Gastrocnemius medialis (tissue), 4 donors: ENCODE data around the gene B9D2.

Experiments used
- POLR2A ChIP-seq, 2 donors: fragments of 450-650 bp; IDR thresholded peaks; one replicate each; pipeline ENCODE4 v1.6.1; 2017; ENCODE audit warnings: antibody characterized with exemption in 2 of 2, mild to moderate bottlenecking in 2 of 2, moderate library complexity in 2 of 2
- TF ChIP-seq, protein P1 (sequence below), 5 experiments: fragments of 450-650 bp in 3 of 5; fragments of 200-600 bp in 2 of 5; sonication (generic) in 2 of 5; IDR thresholded peaks in 4 of 5; conservative IDR thresholded peaks in 1 of 5; 1 replicate in 4 of 5; 2 replicates in 1 of 5; pipeline ENCODE4 v1.5.1; 2016 to 2019; ENCODE audit warnings: antibody characterized with exemption in 5 of 5, mild to moderate bottlenecking in 3 of 5, moderate library complexity in 3 of 5

DNA sequence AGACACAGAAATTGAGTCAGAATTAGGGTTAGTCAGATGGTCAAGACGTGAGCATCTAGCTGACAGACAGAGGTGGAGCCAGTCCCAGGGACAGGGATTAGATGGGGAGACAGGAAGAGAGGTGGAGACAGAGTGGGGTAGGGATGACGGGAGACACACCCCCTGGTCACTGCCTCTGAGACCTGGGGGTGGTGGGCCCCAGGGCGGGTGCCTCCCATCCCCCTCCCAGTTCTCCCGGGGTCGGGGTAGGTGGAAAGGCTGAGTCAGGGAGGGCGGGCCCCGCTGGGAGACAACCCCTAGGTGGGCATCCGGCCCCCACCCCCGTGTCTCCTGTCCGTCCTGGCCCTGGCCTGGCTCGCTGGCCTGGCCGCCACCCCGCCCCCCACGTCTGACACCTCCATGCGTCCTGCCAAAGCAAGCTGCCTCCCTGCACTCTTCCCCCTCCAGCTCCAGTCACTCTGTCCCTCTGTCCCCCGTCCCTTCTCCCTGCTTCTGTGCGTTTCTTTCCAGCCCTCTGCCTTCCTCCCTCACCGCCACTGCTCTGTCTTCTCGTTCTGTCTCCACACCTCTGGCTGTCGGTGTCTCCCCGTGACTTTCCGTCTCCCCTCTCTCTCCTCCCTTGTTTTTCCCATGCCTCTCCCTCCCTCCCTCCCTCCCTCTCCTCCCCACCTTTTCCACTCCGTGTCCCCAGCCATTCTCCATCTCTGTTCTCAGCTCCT lies 38.9 kb downstream of the B9D2 start:
- peak; percentile 20 to 32 for TF ChIP-seq POLR2A (IDR thresholded peaks at IDR 0.05)
- TF ChIP-seq, protein P1, sequence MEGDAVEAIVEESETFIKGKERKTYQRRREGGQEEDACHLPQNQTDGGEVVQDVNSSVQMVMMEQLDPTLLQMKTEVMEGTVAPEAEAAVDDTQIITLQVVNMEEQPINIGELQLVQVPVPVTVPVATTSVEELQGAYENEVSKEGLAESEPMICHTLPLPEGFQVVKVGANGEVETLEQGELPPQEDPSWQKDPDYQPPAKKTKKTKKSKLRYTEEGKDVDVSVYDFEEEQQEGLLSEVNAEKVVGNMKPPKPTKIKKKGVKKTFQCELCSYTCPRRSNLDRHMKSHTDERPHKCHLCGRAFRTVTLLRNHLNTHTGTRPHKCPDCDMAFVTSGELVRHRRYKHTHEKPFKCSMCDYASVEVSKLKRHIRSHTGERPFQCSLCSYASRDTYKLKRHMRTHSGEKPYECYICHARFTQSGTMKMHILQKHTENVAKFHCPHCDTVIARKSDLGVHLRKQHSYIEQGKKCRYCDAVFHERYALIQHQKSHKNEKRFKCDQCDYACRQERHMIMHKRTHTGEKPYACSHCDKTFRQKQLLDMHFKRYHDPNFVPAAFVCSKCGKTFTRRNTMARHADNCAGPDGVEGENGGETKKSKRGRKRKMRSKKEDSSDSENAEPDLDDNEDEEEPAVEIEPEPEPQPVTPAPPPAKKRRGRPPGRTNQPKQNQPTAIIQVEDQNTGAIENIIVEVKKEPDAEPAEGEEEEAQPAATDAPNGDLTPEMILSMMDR (IDR thresholded peaks at IDR 0.05 in 4 of 5, conservative IDR thresholded peaks at IDR 0.05 in 1 of 5): no peak
